Activated effector memory CD4-positive, alpha-beta T cell treated with anti-CD3 and anti-CD28 coated beads, Interleukin-2, amount 50 U/mL, for 16 hours (primary cell): ENCODE measurements around the gene ASMTL.
"Not testable (repeated sequence)": the region's sequence is repeated elsewhere in the genome, so short reads cannot be mapped to it uniquely, and the experiment has no call there.

ENCODE experiments used
- DNase-seq: peaks from one replicate; pipeline ENCODE4 v3.0.0-alpha.2; 2020

The ASMTL gene

DNA sequence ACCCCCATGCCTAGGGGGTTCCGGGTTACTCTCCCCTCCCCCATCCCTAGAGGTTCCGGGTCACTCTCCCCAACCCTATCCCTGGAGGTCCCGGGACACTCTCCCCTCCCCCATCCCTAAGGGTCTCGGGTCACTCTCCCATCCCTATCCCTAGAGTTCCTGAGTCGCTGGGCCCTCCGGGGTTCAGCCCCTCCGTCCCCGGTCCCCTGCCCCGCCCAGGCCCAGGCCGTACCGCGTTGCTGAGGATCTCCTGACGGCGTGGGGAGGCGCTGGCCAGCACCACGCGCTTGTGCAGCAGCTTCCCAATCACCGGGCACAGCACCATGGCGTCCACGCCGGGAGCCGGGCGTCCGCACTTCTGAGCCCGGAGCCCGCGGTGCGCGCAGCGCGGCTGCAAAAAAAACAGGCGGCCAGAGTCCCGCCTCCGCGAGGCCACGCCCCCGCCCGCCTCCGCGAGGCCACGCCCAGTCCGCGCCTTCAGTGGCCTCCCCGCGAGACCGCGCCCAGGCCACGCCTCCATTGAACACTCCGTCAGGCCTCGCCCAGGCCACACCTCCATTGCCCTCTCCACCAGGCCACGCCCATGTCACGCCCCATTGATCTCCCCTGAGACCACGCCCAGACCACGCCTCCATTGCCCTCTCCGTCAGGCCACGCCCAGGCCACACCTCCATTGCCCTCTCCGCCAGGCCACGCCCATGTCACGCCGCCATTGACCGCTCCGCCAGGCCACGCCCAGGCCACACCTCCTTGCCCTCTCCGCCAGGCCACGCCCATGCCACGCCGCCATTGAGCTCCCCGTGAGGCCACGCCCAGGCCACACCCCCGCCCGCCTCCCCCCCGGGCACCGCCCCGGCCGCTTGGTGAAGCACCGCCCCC, at the start of gene ASMTL:
TSS of gene ASMTL (minus strand) at position 394 of the 879 bp plus-strand sequence. CDS start at position 325, 69 bp downstream.
- peak; percentile 100 for DNase-seq

GRCh38 chrX:1502241-1502640, 49.5 kb upstream of the ASMTL start:
- no peak for DNase-seq

- no peak for DNase-seq
Observed at GRCh38 chrX:1500701-1501624, 48.3 kb upstream of the ASMTL start.

DNA sequence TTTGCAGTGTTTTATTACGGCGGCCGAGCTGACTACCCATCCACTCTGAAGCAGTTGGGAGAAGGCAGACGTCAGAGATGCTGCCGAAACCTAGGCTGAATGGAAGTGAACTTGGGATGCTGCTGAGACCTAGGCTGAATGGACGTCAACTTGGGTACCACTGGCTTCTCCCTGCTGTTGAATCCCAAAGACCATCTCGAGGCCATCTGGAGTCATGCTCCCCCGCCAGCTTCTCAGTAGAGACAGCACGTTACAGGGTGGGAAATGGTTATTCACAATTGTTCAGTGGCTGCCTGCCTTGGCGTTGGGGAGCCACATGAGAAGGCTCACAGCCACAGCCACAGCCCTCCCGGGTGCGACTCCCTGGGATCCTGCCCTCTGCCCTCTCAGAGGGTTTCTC, 43.4 kb upstream of the ASMTL start:
- no peak for DNase-seq

DNA sequence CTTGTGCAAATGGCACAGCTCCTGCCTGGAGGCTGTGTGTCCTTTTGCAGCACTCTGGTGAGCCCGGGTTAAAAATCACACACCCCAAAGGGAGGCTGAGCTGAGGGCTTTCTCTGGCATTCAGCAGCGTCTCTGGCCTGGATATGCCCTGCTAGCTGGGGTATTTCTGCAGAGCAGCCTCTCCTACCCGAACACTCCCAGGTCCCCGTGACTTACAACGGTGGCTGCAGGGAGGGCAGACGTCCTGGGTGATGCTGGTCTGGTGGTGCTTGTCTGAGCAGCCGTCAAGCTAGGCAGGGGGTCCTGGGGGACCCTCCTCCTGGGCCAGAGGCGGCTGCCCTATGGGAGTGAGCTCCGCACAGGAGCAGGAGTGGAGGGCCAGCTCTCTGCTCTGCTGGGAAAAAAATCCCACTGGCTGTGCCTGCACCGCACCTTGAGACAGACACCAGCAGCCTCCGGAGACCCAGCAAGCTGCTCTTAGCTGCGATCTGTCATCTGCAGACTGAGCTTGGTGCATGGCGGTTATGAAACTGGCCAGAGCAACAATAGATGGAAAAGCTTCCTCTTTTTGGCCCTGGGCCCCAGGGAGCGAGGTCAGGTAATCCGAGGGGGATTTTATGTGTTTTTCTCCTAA, 41.3 kb upstream of the ASMTL start:
- DNase-seq = no peak

DNA sequence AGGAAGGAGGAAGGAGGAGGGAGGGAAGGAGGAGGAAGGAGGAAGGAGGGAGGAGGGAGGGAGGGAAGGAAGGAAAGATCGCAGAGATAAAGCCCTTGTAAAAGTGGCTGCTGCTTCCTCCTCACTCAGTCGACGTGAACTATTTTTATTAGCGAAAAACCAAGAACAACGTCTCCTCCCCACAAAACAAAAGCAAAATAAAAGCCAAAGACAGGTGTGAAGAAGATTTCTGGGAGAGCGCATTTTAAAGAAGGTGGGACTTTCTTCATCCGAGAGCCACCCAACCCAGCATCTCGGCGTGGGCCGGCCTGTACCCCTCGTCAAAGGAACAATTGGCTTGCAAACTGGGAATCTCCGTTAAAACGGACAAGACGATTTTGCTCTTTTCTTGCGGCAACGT, 40.7 kb upstream of the ASMTL start:
- no peak for DNase-seq

GRCh38 chrX:1492421-1493012, 39.8 kb upstream of the ASMTL start:
- DNase-seq = no peak

GRCh38 chrX:1491851-1492349, 39.2 kb upstream of the ASMTL start:
- DNase-seq = peak; percentile 80

DNA sequence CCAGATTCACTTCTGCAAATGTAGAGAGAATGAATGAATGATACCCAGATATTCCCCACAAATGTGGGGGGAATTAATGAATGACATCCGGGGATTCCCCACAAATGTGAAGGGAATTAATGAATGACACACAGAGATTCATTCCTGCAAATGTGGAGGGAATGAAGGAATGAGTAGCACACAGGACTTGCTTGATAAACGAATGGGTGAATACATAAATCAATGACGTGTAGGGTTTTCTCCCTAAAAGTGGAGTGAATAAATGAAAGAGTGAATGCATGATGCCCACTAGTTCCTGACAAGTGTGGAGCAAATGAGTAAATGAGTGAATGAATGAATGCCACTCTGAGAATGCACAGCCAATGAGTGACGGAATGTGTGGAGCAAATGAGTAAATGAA, 38.5 kb upstream of the ASMTL start:
- not testable (repeated sequence) for DNase-seq

- DNase-seq = not testable (repeated sequence)
Observed at GRCh38 chrX:1490723-1491122, 38.0 kb upstream of the ASMTL start.

DNA sequence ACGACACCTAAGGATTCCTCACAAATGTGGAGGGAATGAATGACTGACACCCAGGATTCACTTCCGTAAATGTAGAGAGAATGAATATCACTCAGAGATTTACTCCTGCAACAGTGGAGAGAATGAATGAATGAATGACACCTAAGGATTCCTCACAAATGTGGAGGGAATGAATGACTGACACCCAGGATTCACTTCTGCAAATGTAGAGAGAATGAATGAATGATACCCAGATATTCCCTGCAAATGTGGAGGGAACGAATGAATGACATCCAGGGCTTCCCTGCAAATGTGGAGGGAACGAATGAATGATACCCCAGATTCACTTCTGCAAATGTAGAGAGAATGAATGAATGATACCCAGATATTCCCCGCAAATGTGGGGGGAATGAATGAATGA, 36.6 kb upstream of the ASMTL start:
- DNase-seq = not testable (repeated sequence)

- no peak for DNase-seq
Observed at GRCh38 chrX:1488745-1489144, 36.0 kb upstream of the ASMTL start.

- no peak for DNase-seq
Observed at GRCh38 chrX:1488141-1488540, 35.4 kb upstream of the ASMTL start.

DNA sequence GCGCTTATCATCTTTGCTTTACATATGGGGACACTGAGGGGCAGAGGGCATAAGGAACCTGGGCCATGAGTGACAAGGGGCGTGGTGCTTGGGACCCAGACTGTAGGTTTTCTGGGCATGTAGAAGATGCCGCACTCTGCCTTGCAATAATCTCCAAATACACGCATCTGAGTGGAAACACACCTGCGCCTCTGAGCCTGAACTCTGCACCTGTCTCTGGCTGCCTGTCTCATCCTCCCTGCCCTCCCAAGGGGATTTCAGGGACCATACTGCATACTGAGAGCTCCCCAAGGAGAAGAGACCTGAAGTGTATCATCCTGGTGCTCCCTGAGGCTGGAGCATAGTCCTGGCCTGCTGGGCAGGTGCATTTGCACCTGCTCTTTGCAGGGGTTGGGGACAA, 34.7 kb upstream of the ASMTL start:
- DNase-seq = no peak

DNA sequence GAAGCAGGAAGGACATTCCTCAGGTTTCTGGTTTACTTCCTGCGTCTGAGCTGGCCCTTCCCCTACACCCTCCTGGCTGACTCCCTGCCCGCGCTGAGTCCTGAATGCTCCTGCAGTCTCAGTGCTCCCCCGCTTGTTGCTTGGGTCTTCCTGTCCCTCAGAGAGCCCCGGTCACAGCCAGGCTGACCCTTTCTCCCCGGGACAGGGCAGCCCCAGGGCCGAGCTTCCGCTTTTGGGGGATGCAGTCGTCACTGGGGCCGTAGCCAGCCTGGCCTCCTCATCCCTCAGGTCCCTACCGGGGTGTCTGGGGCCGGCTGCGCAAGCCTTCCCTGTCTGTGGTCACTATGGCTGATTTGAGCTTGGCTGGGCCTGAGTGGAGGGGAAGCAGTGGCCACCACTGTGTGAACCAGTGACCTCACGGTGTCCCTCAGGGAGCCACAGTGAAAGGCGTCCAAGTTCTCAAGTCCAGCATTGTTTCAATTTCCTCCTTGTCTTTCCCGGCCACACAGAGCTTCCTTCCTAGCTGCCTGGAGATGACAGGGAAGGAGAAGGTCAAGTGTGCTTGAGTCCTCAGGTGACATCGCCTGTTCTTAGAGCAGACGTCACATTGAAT, 34.1 kb upstream of the ASMTL start:
- DNase-seq = no peak

- DNase-seq = no peak
Observed at GRCh38 chrX:1486177-1486576, 33.5 kb upstream of the ASMTL start.

DNA sequence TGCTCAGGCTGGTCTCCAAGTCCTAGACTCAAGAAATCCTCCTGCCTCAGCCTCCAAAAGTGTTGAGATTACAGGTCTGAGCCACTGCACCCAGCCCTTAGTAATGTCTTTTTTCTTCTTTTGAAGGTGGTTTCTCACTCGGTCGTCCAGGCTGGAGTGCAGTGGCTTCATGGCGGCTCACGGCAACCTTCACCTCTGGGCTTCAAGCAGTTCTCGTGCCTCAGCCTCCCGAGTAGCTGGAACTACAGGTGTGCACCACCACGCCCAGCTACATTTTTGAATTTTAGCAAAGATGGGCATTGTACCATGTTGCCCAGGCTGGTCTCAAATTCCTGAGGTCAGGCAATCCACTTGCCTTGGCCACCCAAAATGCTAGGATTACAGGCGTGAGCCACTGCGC, 32.3 kb upstream of the ASMTL start:
- no peak for DNase-seq

DNA sequence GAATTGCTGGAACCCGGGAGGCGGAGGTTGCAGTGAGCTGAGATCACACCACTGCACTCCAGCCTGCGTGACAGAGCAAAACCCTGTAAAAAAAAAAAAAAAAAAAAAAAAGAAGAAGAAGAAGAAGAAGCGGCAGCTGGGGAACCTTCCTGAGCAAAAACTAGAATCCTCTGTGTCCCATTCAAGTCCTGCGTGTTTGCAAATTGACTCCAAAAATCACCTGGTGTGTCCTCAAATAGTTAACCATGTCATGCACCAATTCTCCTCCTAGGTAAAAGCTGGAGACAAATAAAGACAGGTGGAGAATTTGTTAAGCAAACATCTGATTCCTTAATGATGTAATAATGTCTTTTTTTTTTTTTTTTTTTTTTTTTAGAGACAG, 31.9 kb upstream of the ASMTL start:
- DNase-seq = no peak

GRCh38 chrX:1483843-1484637, 31.3 kb upstream of the ASMTL start:
- DNase-seq = no peak

- DNase-seq = not testable (repeated sequence)
Observed at GRCh38 chrX:1482530-1482928, 29.8 kb upstream of the ASMTL start.
